Stimulated activated naive B cell treated with anti-CD40 and anti-IgM and Interleukin-4, amounts not matched to agents 10 μg/mL and 1 μg/mL and 100 μg/mL, for 72 hours (primary cell): Measurements from ENCODE around the gene STK39.
A peak's percentile ranks its signal among the peaks of the same experiment; 100 is the strongest.
"Not testable (repeated sequence)": the region's sequence is repeated elsewhere in the genome, so short reads cannot be mapped to it uniquely, and the experiment has no call there.

Experiments
- ATAC-seq, 2 donors: fragments of 150-1000 bp; cut with Tn5 transposase; replicated peaks; 2 replicates each; pipeline ENCODE4 v1.10.0; 2021; ENCODE audit warnings: moderate library complexity in 1 of 2
- DNase-seq: peaks from one replicate; pipeline ENCODE4 v3.0.0; 2021
- H3K27ac Mint-ChIP-seq: one replicate; pipeline ENCODE4 v1.8.0; 2022; ENCODE audit warnings: mild to moderate bottlenecking, mixed read lengths
- H3K27me3 Mint-ChIP-seq, 2 donors: one replicate each; pipeline ENCODE4 v1.8.0; 2022; ENCODE audit warnings: mixed read lengths in 2 of 2
- H3K36me3 Mint-ChIP-seq, 2 donors: one replicate each; pipeline ENCODE4 v1.8.0; 2022; ENCODE audit warnings: mixed read lengths in 2 of 2, mild to moderate bottlenecking in 1 of 2
- H3K4me1 Mint-ChIP-seq, 2 donors: one replicate each; pipeline ENCODE4 v1.8.0; 2022; ENCODE audit warnings: mixed read lengths in 2 of 2, mild to moderate bottlenecking in 1 of 2
- H3K4me3 Mint-ChIP-seq, 2 donors: one replicate each; pipeline ENCODE4 v1.8.0; 2022; ENCODE audit warnings: mild to moderate bottlenecking in 2 of 2, mixed read lengths in 2 of 2, moderate library complexity in 1 of 2
- H3K9me3 Mint-ChIP-seq, 2 donors: one replicate each; pipeline ENCODE4 v1.8.0; 2022; ENCODE audit warnings: mixed read lengths in 2 of 2, mild to moderate bottlenecking in 1 of 2

Gene STK39

GRCh38 chr2:168247341-168248261 is at the start of gene STK39:
TSS of gene STK39 (minus strand) at chr2:168247595. CDS start at chr2:168247435, 160 bp downstream.
- peak; percentile 73 to 76 for ATAC-seq
- H3K27me3 Mint-ChIP-seq = no peaks in the 10 kb centered on the region
- peaks cover 6 to 8% of the 10 kb centered on the region in 2 donors for H3K4me1 Mint-ChIP-seq
- DNase-seq = peak; percentile 66
- H3K4me3 Mint-ChIP-seq = peak within 1 kb of the TSS; percentile 85 to 93
- H3K36me3 Mint-ChIP-seq = peaks cover 2 to 6% of the 10 kb centered on the region in 2 donors
- H3K9me3 Mint-ChIP-seq = no peaks in the 10 kb centered on the region
- H3K27ac Mint-ChIP-seq = peak within 1 kb of the TSS; percentile 93

- ATAC-seq = no peak
- DNase-seq = no peak
- no peak overlapping the region for H3K27ac Mint-ChIP-seq
- H3K36me3 Mint-ChIP-seq = no peaks in the 10 kb centered on the region
- no peaks in the 10 kb centered on the region for H3K27me3 Mint-ChIP-seq
- H3K4me1 Mint-ChIP-seq = no peaks in the 10 kb centered on the region
- H3K9me3 Mint-ChIP-seq = peaks cover 0 to 3% of the 10 kb centered on the region in 2 donors
- no peak overlapping the region for H3K4me3 Mint-ChIP-seq
Measured at GRCh38 chr2:168295051-168295450, 47.7 kb upstream of the STK39 start.

GRCh38 chr2:168294409-168294808 is 47.0 kb upstream of the STK39 start:
- H3K36me3 Mint-ChIP-seq = no peaks in the 10 kb centered on the region
- DNase-seq (no peak), ATAC-seq (no peak)
- H3K4me1 Mint-ChIP-seq = no peaks in the 10 kb centered on the region
- peaks cover 0 to 3% of the 10 kb centered on the region in 2 donors for H3K9me3 Mint-ChIP-seq
- no peak overlapping the region for H3K4me3 Mint-ChIP-seq
- no peak overlapping the region for H3K27ac Mint-ChIP-seq
- no peaks in the 10 kb centered on the region for H3K27me3 Mint-ChIP-seq

GRCh38 chr2:168293766-168294165 is 46.4 kb upstream of the STK39 start:
- peaks cover 0 to 3% of the 10 kb centered on the region in 2 donors for H3K9me3 Mint-ChIP-seq
- no peaks in the 10 kb centered on the region for H3K4me1 Mint-ChIP-seq
- no peak overlapping the region for H3K4me3 Mint-ChIP-seq
- ATAC-seq = no peak
- no peak overlapping the region for H3K27ac Mint-ChIP-seq
- no peaks in the 10 kb centered on the region for H3K36me3 Mint-ChIP-seq
- H3K27me3 Mint-ChIP-seq = no peaks in the 10 kb centered on the region
- DNase-seq = no peak

- Mint-ChIP-seq H3K27ac (no peak overlapping the region), H3K9me3 (peaks cover 0 to 3% of the 10 kb centered on the region in 2 donors), H3K27me3 (no peaks in the 10 kb centered on the region), H3K4me1 (no peaks in the 10 kb centered on the region), H3K36me3 (no peaks in the 10 kb centered on the region), H3K4me3 (no peak overlapping the region)
- DNase-seq = no peak
- no peak for ATAC-seq
Measured at GRCh38 chr2:168290391-168290790, 43.0 kb upstream of the STK39 start.

- no peaks in the 10 kb centered on the region for H3K36me3 Mint-ChIP-seq
- no peaks in the 10 kb centered on the region for H3K27me3 Mint-ChIP-seq
- H3K27ac Mint-ChIP-seq = no peak overlapping the region
- no peak overlapping the region for H3K4me3 Mint-ChIP-seq
- ATAC-seq = no peak
- H3K4me1 Mint-ChIP-seq = no peaks in the 10 kb centered on the region
- DNase-seq = no peak
- H3K9me3 Mint-ChIP-seq = peaks cover 0 to 3% of the 10 kb centered on the region in 2 donors
Measured at GRCh38 chr2:168289880-168290279, 42.5 kb upstream of the STK39 start.

- Mint-ChIP-seq H3K9me3 (no peaks in the 10 kb centered on the region), H3K4me3 (no peak overlapping the region), H3K27ac (no peak overlapping the region), H3K27me3 (no peaks in the 10 kb centered on the region), H3K36me3 (no peaks in the 10 kb centered on the region), H3K4me1 (no peaks in the 10 kb centered on the region)
- DNase-seq = no peak
- no peak for ATAC-seq
Measured at GRCh38 chr2:168286535-168286934, 39.1 kb upstream of the STK39 start.

- no peak overlapping the region for H3K4me3 Mint-ChIP-seq
- H3K27ac Mint-ChIP-seq = no peak overlapping the region
- H3K36me3 Mint-ChIP-seq = no peaks in the 10 kb centered on the region
- H3K9me3 Mint-ChIP-seq = no peaks in the 10 kb centered on the region
- ATAC-seq (no peak), DNase-seq (no peak)
- H3K27me3 Mint-ChIP-seq = no peaks in the 10 kb centered on the region
- no peaks in the 10 kb centered on the region for H3K4me1 Mint-ChIP-seq
Measured at GRCh38 chr2:168278424-168278888, 31.1 kb upstream of the STK39 start.

- Mint-ChIP-seq H3K27me3 (no peaks in the 10 kb centered on the region), H3K9me3 (no peaks in the 10 kb centered on the region), H3K36me3 (no peaks in the 10 kb centered on the region), H3K27ac (no peak overlapping the region), H3K4me3 (no peak overlapping the region), H3K4me1 (no peaks in the 10 kb centered on the region)
- no peak for DNase-seq
- no peak for ATAC-seq
Measured at GRCh38 chr2:168277276-168277675, 29.9 kb upstream of the STK39 start.

GRCh38 chr2:168272225-168272624 is 24.8 kb upstream of the STK39 start:
- Mint-ChIP-seq H3K9me3 (peaks cover 0 to 1% of the 10 kb centered on the region in 2 donors), H3K36me3 (no peaks in the 10 kb centered on the region), H3K4me1 (no peaks in the 10 kb centered on the region), H3K27me3 (no peaks in the 10 kb centered on the region), H3K4me3 (no peak overlapping the region), H3K27ac (no peak overlapping the region)
- DNase-seq = no peak
- no peak for ATAC-seq

GRCh38 chr2:168262926-168263325 is 15.5 kb upstream of the STK39 start:
- not testable (repeated sequence) for ATAC-seq, DNase-seq, H3K36me3 Mint-ChIP-seq, H3K4me3 Mint-ChIP-seq, H3K27ac Mint-ChIP-seq, H3K4me1 Mint-ChIP-seq, H3K27me3 Mint-ChIP-seq
- peaks cover 11 to 15% of the 10 kb centered on the region in 2 donors for H3K9me3 Mint-ChIP-seq

GRCh38 chr2:168256448-168256847 is 9.1 kb upstream of the STK39 start:
- Mint-ChIP-seq H3K27ac (no peak overlapping the region), H3K4me1 (peaks cover 0 to 2% of the 10 kb centered on the region in 2 donors), H3K9me3 (peaks cover 11 to 14% of the 10 kb centered on the region in 2 donors), H3K27me3 (no peaks in the 10 kb centered on the region), H3K36me3 (peaks cover 3 to 9% of the 10 kb centered on the region in 2 donors), H3K4me3 (no peak overlapping the region)
- ATAC-seq = no peak
- no peak for DNase-seq

GRCh38 chr2:168255866-168256265 is 8.5 kb upstream of the STK39 start:
- Mint-ChIP-seq H3K4me3 (no peak overlapping the region), H3K36me3 (peaks cover 3 to 9% of the 10 kb centered on the region in 2 donors), H3K4me1 (peaks cover 0 to 2% of the 10 kb centered on the region in 2 donors), H3K27me3 (no peaks in the 10 kb centered on the region), H3K9me3 (peaks cover 11 to 12% of the 10 kb centered on the region in 2 donors), H3K27ac (no peak overlapping the region)
- DNase-seq (no peak), ATAC-seq (no peak)

- H3K36me3 Mint-ChIP-seq = peaks cover 3 to 9% of the 10 kb centered on the region in 2 donors
- ATAC-seq (no peak), DNase-seq (no peak)
- H3K4me1 Mint-ChIP-seq = peaks cover 0 to 2% of the 10 kb centered on the region in 2 donors
- H3K27me3 Mint-ChIP-seq = no peaks in the 10 kb centered on the region
- no peak overlapping the region for H3K27ac Mint-ChIP-seq
- H3K9me3 Mint-ChIP-seq = peaks cover 11 to 12% of the 10 kb centered on the region in 2 donors
- H3K4me3 Mint-ChIP-seq = no peak overlapping the region
Measured at GRCh38 chr2:168255103-168255502, 7.7 kb upstream of the STK39 start.
